Smooth muscle cell (in vitro differentiated cells): ENCODE measurements around the gene EDEM1. TPM values are rescaled to one million over a fixed set of nuclear protein-coding genes. Genes with fewer than 3 reads are reported as not detected.

Experiments
- DNase-seq: peaks from one replicate; lab custom pipeline; 2025; ENCODE audit not compliant: unreplicated experiment; lab: John Stamatoyannopoulos, UW
- H2AFZ ChIP-seq: fragments of 200-600 bp; sonication (generic); 2 replicates; pipeline ENCODE4 v1.6.0; 2016; ENCODE audit warnings: antibody characterized with exemption, low read depth, mild to moderate bottlenecking
- H3F3A ChIP-seq: fragments of 200-600 bp; sonication (generic); 2 replicates; pipeline ENCODE4 v1.6.0; 2017; ENCODE audit warnings: antibody characterized with exemption, low read depth
- H3K27ac ChIP-seq: fragments of 200-600 bp; sonication (generic); 2 replicates; pipeline ENCODE4 v1.5.1; 2016; ENCODE audit warnings: low read depth, mild to moderate bottlenecking
- H3K27me3 ChIP-seq: fragments of 200-600 bp; sonication (generic); 2 replicates; pipeline ENCODE4 v1.6.1; 2016; ENCODE audit warnings: low read depth, mild to moderate bottlenecking
- H3K36me3 ChIP-seq: fragments of 200-600 bp; sonication (generic); 2 replicates; pipeline ENCODE4 v1.5.1; 2016; ENCODE audit warnings: low read depth
- H3K4me1 ChIP-seq: fragments of 200-600 bp; sonication (generic); 2 replicates; pipeline ENCODE4 v1.5.1; 2016; ENCODE audit warnings: low read depth
- H3K4me2 ChIP-seq: fragments of 200-600 bp; sonication (generic); 2 replicates; pipeline ENCODE4 v1.6.0; 2016; ENCODE audit warnings: mild to moderate bottlenecking
- H3K4me3 ChIP-seq: fragments of 200-600 bp; sonication (generic); 2 replicates; pipeline ENCODE4 v1.5.1; 2016; ENCODE audit warnings: mild to moderate bottlenecking
- H3K79me2 ChIP-seq: fragments of 200-600 bp; sonication (generic); 2 replicates; pipeline ENCODE4 v1.6.0; 2016; ENCODE audit warnings: low read depth, mild to moderate bottlenecking
- H3K9ac ChIP-seq: fragments of 200-600 bp; sonication (generic); 2 replicates; pipeline ENCODE4 v1.6.0; 2016; ENCODE audit warnings: low read depth
- H3K9me3 ChIP-seq: fragments of 200-600 bp; sonication (generic); replicated peaks from 2 replicates; pipeline ENCODE4 v1.5.1; 2016; ENCODE audit warnings: low read depth
- H4K20me1 ChIP-seq: fragments of 200-600 bp; sonication (generic); 2 replicates; pipeline ENCODE4 v1.6.0; 2016; ENCODE audit warnings: low read depth
- CTCF ChIP-seq: fragments of 200-600 bp; sonication (generic); IDR thresholded peaks from 2 replicates; pipeline ENCODE4 v1.5.1; 2017; ENCODE audit warnings: borderline replicate concordance, mild to moderate bottlenecking, antibody characterized with exemption; ENCODE audit not compliant: insufficient read depth, poor library complexity, severe bottlenecking
- WGBS: methylation state at CpG from one replicate; pipeline ENCODE4 v1.1.7; 2016; ENCODE audit warnings: low lambda C conversion rate; 5-methylcytosine and 5-hydroxymethylcytosine counted together
- polyA plus RNA-seq: library from polyadenylated mRNA; unstranded; fragments of >200 nt; fragmentation: Nextera tagmentation; extraction: Ambion mirVana; gene quantifications from 2 replicates; pipeline ENCODE4 v1.2.1, GENCODE V29; 2016
- total RNA-seq: library from RNA; depleted of rRNA; stranded (reverse); fragments of >200 nt; gene quantifications from 2 replicates; pipeline ENCODE4 v1.2.3, GENCODE V29; 2014

Gene EDEM1
- total and polyA plus RNA-seq, 2 experiments from 2014 or later: 29.0 to 43.6 TPM

GRCh38 chr3:5166846-5167245 lies 20.7 kb upstream of the EDEM1 start:
- Histone ChIP-seq H3K27ac (no peak overlapping the region), H3K4me2 (no peak overlapping the region), H3F3A (no peaks in the 10 kb centered on the region), H3K79me2 (peaks cover 95% of the 10 kb centered on the region), H4K20me1 (peaks cover 91% of the 10 kb centered on the region), H3K27me3 (no peaks in the 10 kb centered on the region), H3K4me3 (no peak overlapping the region), H3K36me3 (peaks cover 2% of the 10 kb centered on the region), H3K9me3 (no peaks in the 10 kb centered on the region), H3K4me1 (peaks cover 7% of the 10 kb centered on the region), H3K9ac (no peak overlapping the region), H2AFZ (no peak overlapping the region)
- TF ChIP-seq CTCF: no peak
- DNase-seq: no peak
- WGBS: 82% methylated on average over 2 of the region's 2 CpGs

- Histone ChIP-seq H3K4me1 (no peaks in the 10 kb centered on the region), H3K4me3 (no peak overlapping the region), H3F3A (no peaks in the 10 kb centered on the region), H3K79me2 (peaks cover 83% of the 10 kb centered on the region), H2AFZ (no peak overlapping the region), H3K27me3 (no peaks in the 10 kb centered on the region), H3K9me3 (no peaks in the 10 kb centered on the region), H3K9ac (no peak overlapping the region), H3K4me2 (no peak overlapping the region), H4K20me1 (peaks cover 82% of the 10 kb centered on the region), H3K36me3 (peaks cover 13% of the 10 kb centered on the region), H3K27ac (no peak overlapping the region)
- TF ChIP-seq CTCF: no peak
- DNase-seq: no peak
- 91% methylated on average over 4 of the region's 4 CpGs for WGBS
Observed at GRCh38 chr3:5168110-5168509, 19.4 kb upstream of the EDEM1 start.

DNA sequence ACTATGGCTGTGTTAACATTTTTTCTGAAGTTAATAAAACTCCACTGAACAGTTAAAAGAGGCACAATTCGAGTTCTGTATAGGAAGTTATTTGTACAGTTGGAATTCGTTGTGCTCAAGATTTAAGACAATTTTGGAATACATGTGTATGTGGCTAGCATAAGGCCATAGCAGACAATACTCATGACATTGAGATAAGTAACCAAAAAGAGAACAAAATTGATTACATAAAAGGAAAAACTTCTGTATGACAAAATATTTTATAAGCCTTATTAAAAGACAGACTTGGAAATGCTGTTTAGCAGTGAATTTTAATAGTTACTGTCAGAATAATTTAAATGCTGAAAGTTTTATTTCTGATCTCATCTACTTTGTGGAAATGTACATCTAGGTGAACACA lies 17.7 kb upstream of the EDEM1 start:
- Histone ChIP-seq H3K79me2 (peaks cover 66% of the 10 kb centered on the region), H3K4me1 (no peaks in the 10 kb centered on the region), H3K4me2 (no peak overlapping the region), H3K27ac (no peak overlapping the region), H3K4me3 (no peak overlapping the region), H4K20me1 (peaks cover 66% of the 10 kb centered on the region), H3K9ac (no peak overlapping the region), H2AFZ (no peak overlapping the region), H3K36me3 (peaks cover 14% of the 10 kb centered on the region), H3K27me3 (no peaks in the 10 kb centered on the region), H3K9me3 (no peaks in the 10 kb centered on the region), H3F3A (no peaks in the 10 kb centered on the region)
- 99% methylated on average over 2 of the region's 2 CpGs for WGBS
- DNase-seq: no peak
- TF ChIP-seq CTCF: no peak

- WGBS: 98% methylated on average over 5 of the region's 5 CpGs
- no peak for TF ChIP-seq CTCF
Observed at GRCh38 chr3:5170975-5171374, 16.5 kb upstream of the EDEM1 start.

More at GRCh38 chr3:5170975-5171374, 16.5 kb upstream of the EDEM1 start:
- no peaks in the 10 kb centered on the region for H3K9me3 ChIP-seq
- H3K4me1 ChIP-seq: no peaks in the 10 kb centered on the region
- H3K4me3 ChIP-seq: no peak overlapping the region
- H2AFZ ChIP-seq: no peak overlapping the region
- no peak overlapping the region for H3K27ac ChIP-seq
- H4K20me1 ChIP-seq: peaks cover 62% of the 10 kb centered on the region
- DNase-seq: no peak
- H3K9ac ChIP-seq: no peak overlapping the region
- no peak overlapping the region for H3K4me2 ChIP-seq
- H3F3A ChIP-seq: no peaks in the 10 kb centered on the region
- peaks cover 55% of the 10 kb centered on the region for H3K79me2 ChIP-seq
- peaks cover 22% of the 10 kb centered on the region for H3K36me3 ChIP-seq
- H3K27me3 ChIP-seq: no peaks in the 10 kb centered on the region
